ENCODE data around the gene DLG2. TPM values are rescaled to one million over a fixed set of nuclear protein-coding genes. Genes with fewer than 3 reads are reported as not detected.

The DLG2 gene
- total RNA-seq, 2 experiments from 2014 or later: 2.0 to 2.1 TPM

DNA sequence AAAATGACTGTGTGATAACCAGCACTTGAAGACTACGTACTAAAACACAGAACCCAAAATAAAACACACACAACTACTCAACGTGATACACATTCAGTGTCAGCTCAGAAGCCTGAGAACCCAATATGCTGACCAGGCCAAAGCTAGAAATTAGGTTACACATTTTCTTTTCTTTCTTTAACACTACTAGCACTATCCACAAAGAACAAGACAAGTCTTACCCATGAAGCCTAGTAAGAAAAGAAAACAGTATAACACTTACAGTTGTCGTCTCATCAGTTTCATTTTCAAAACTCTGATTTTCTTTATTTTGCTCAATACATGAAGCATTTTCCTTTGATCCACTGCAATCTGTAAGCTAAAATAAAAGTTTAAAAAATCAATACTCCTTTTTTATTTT is 472.9 kb downstream of the DLG2 start:
- no peak overlapping the region for H3K27ac ChIP-seq (ENCODE audit: low read depth in 1 of 2, low read length in 2 of 2)
- H3K27me3 ChIP-seq (ENCODE audit: control insufficient read depth in 1 of 2, insufficient read depth in 2 of 2, low read length in 2 of 2): no peaks in the 10 kb centered on the region
- DNase-seq (no peak), ATAC-seq (ENCODE audit: poor library complexity) (no peak)
- no peak overlapping the region for H3K4me3 ChIP-seq (ENCODE audit: low read length)
- H3K4me1 ChIP-seq (ENCODE audit: insufficient read depth, low read length): no peaks in the 10 kb centered on the region
- intact Hi-C loops (cut with DNase I, micrococcal nuclease): no loop called here
- Mint-ChIP-seq H3K4me3 (no peak overlapping the region), H3K27ac (no peak overlapping the region), H3K27me3 (no peaks in the 10 kb centered on the region), H3K36me3 (ENCODE audit: low read depth) (no peaks in the 10 kb centered on the region), H3K9me3 (peaks cover 18% of the 10 kb centered on the region), H3K4me1 (ENCODE audit: low read depth) (no peaks in the 10 kb centered on the region)
- TF ChIP-seq, protein P1, sequence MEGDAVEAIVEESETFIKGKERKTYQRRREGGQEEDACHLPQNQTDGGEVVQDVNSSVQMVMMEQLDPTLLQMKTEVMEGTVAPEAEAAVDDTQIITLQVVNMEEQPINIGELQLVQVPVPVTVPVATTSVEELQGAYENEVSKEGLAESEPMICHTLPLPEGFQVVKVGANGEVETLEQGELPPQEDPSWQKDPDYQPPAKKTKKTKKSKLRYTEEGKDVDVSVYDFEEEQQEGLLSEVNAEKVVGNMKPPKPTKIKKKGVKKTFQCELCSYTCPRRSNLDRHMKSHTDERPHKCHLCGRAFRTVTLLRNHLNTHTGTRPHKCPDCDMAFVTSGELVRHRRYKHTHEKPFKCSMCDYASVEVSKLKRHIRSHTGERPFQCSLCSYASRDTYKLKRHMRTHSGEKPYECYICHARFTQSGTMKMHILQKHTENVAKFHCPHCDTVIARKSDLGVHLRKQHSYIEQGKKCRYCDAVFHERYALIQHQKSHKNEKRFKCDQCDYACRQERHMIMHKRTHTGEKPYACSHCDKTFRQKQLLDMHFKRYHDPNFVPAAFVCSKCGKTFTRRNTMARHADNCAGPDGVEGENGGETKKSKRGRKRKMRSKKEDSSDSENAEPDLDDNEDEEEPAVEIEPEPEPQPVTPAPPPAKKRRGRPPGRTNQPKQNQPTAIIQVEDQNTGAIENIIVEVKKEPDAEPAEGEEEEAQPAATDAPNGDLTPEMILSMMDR (IDR thresholded peaks at IDR 0.05): no peak
- CTCF ChIA-PET: no interaction called here
- H3K36me3 ChIP-seq (ENCODE audit: insufficient read depth, low read length): no peaks in the 10 kb centered on the region
- POLR2A ChIA-PET: no interaction called here
- peaks cover 9% of the 10 kb centered on the region in 2 experiments for H3K9me3 ChIP-seq (ENCODE audit: control insufficient read depth in 1 of 2, insufficient read depth in 1 of 2, low read length in 2 of 2)

DNA sequence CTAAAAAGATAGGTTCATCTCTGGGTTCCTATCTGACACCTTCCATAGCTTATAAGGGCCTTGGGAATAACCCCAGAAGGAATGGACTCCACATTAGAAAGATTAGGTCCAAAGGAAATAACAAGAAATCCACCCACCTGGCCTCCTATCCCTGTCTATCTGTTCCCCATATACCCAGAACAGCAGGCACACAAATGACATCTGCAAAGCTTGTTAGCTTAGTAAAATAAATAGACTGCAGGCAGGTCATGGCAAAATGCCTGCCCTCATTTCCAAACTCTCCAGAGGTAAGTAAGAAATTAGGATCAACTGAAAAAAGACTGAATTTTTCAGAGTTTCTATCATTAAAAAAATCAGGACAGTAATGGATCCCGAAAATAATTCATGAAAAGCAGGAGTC is 489.5 kb downstream of the DLG2 start:
- TF ChIP-seq, protein P1 (IDR thresholded peaks at IDR 0.05): no peak
- Histone ChIP-seq H3K27ac (ENCODE audit: low read depth in 1 of 2, low read length in 2 of 2) (no peak overlapping the region), H3K36me3 (ENCODE audit: insufficient read depth, low read length) (no peaks in the 10 kb centered on the region), H3K4me3 (ENCODE audit: low read length) (no peak overlapping the region), H3K9me3 (ENCODE audit: control insufficient read depth in 1 of 2, insufficient read depth in 1 of 2, low read length in 2 of 2) (peaks cover 9 to 31% of the 10 kb centered on the region in 2 experiments), H3K4me1 (ENCODE audit: insufficient read depth, low read length) (no peaks in the 10 kb centered on the region), H3K27me3 (ENCODE audit: control insufficient read depth in 1 of 2, insufficient read depth in 2 of 2, low read length in 2 of 2) (no peaks in the 10 kb centered on the region)
- H3K4me1 Mint-ChIP-seq (ENCODE audit: low read depth): no peaks in the 10 kb centered on the region
- CTCF ChIA-PET: no interaction called here
- no peak overlapping the region for H3K27ac Mint-ChIP-seq
- DNase-seq (no peak), ATAC-seq (ENCODE audit: poor library complexity) (no peak)
- no peaks in the 10 kb centered on the region for H3K36me3 Mint-ChIP-seq (ENCODE audit: low read depth)
- H3K4me3 Mint-ChIP-seq: no peak overlapping the region
- peaks cover 31% of the 10 kb centered on the region for H3K9me3 Mint-ChIP-seq
- intact Hi-C loops (cut with DNase I, micrococcal nuclease): no loop called here
- no peaks in the 10 kb centered on the region for H3K27me3 Mint-ChIP-seq
- POLR2A ChIA-PET: no interaction called here

DNA sequence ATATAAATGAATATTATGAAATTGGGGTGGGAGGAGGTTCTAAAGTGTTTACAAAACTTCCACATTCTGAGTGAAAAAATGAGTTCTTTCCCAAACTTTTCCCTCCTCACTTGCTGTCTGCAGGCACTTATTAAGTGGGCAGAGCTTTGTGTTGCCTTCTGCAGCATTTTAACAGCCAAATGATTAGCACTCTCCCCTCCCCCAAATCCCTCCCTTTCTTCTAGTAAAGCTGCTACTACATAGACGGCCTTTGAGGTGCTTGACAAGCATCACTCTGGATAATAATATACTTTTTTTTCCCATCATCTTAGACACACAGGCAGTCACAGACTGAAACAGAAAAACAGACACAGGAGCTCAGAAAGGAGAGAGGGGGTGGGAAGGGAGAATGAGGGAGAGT is 493.5 kb downstream of the DLG2 start:
- Histone ChIP-seq H3K27me3 (ENCODE audit: control insufficient read depth in 1 of 2, insufficient read depth in 2 of 2, low read length in 2 of 2) (no peaks in the 10 kb centered on the region), H3K4me1 (ENCODE audit: insufficient read depth, low read length) (no peaks in the 10 kb centered on the region), H3K9me3 (ENCODE audit: control insufficient read depth in 1 of 2, insufficient read depth in 1 of 2, low read length in 2 of 2) (peaks cover 9 to 29% of the 10 kb centered on the region in 2 experiments), H3K36me3 (ENCODE audit: insufficient read depth, low read length) (no peaks in the 10 kb centered on the region), H3K4me3 (ENCODE audit: low read length) (no peak overlapping the region), H3K27ac (ENCODE audit: low read depth in 1 of 2, low read length in 2 of 2) (no peak overlapping the region)
- ChIA-PET POLR2A (no interaction called here), CTCF (no interaction called here)
- Mint-ChIP-seq H3K27me3 (no peaks in the 10 kb centered on the region), H3K27ac (no peak overlapping the region), H3K4me3 (no peak overlapping the region), H3K4me1 (ENCODE audit: low read depth) (no peaks in the 10 kb centered on the region), H3K9me3 (peaks cover 24% of the 10 kb centered on the region), H3K36me3 (ENCODE audit: low read depth) (no peaks in the 10 kb centered on the region)
- ATAC-seq (ENCODE audit: poor library complexity) (no peak), DNase-seq (no peak)
- intact Hi-C loops (cut with DNase I, micrococcal nuclease): no loop called here
- TF ChIP-seq, protein P1 (IDR thresholded peaks at IDR 0.05): no peak
